IMR-90 (cell line): ENCODE results near the gene ZFYVE28.

Experiments used
- CEBPB ChIP-seq: IDR thresholded peaks from 2 replicates; pipeline ENCODE4 v1.6.1; 2012; ENCODE audit warnings: low read depth, low read length, improper control_type of control experiment
- CHD1 ChIP-seq: IDR thresholded peaks from 2 replicates; pipeline ENCODE4 v1.6.1; 2012; ENCODE audit warnings: low read depth, low read length, improper control_type of control experiment
- CTCF ChIP-seq: conservative IDR thresholded peaks from 2 replicates; pipeline ENCODE4 v1.5.1; 2012; ENCODE audit warnings: mild to moderate bottlenecking, low read depth, low read length, improper control_type of control experiment
- ELK1 ChIP-seq: fragments of 150-350 bp; IDR thresholded peaks from 2 replicates; pipeline ENCODE4 v1.6.1; 2016; ENCODE audit warnings: low read depth, mild to moderate bottlenecking, low read length, moderate library complexity, borderline replicate concordance
- FOS ChIP-seq: fragments of 150-350 bp; IDR thresholded peaks from 2 replicates; pipeline ENCODE4 v1.6.1; 2016; ENCODE audit warnings: low read depth, low read length
- MAFK ChIP-seq: IDR thresholded peaks from 2 replicates; pipeline ENCODE4 v1.6.1; 2012; ENCODE audit warnings: low read depth, low read length, improper control_type of control experiment
- MAZ ChIP-seq: IDR thresholded peaks from 2 replicates; pipeline ENCODE4 v1.6.1; 2012; ENCODE audit warnings: low read depth, mild to moderate bottlenecking, low read length, improper control_type of control experiment, moderate library complexity, borderline replicate concordance
- MXI1 ChIP-seq: IDR thresholded peaks from 2 replicates; pipeline ENCODE4 v1.6.1; 2012; ENCODE audit warnings: low read depth, mild to moderate bottlenecking, low read length, moderate library complexity, borderline replicate concordance
- POLR2A ChIP-seq: IDR thresholded peaks from 2 replicates; pipeline ENCODE4 v1.6.1; 2012; ENCODE audit warnings: mild to moderate bottlenecking, low read depth, low read length
- RAD21 ChIP-seq: IDR thresholded peaks from 2 replicates; pipeline ENCODE4 v1.6.1; 2012; ENCODE audit warnings: low read length, improper control_type of control experiment
- RCOR1 ChIP-seq: IDR thresholded peaks from 2 replicates; pipeline ENCODE4 v1.6.1; 2012; ENCODE audit warnings: mild to moderate bottlenecking, low read length, improper control_type of control experiment; ENCODE audit not compliant: insufficient replicate concordance
- RFX5 ChIP-seq: IDR thresholded peaks from 2 replicates; pipeline ENCODE4 v1.8.0; 2012; ENCODE audit warnings: low read depth, mild to moderate bottlenecking, low read length, moderate library complexity
- SMC3 ChIP-seq: fragments of 150-350 bp; IDR thresholded peaks from 2 replicates; pipeline ENCODE4 v1.6.1; 2016; ENCODE audit warnings: low read depth, mild to moderate bottlenecking, antibody characterized with exemption, low read length, moderate library complexity
- USF2 ChIP-seq: fragments of 150-350 bp; IDR thresholded peaks from 2 replicates; pipeline ENCODE4 v1.6.1; 2017; ENCODE audit warnings: mild to moderate bottlenecking, antibody characterized with exemption, low read length, low read depth

GRCh38 chr4:2332976-2333319 lies 85.5 kb downstream of the ZFYVE28 start:
- TF ChIP-seq CTCF, result no peak
- no peak for TF ChIP-seq MXI1
- TF ChIP-seq POLR2A, result no peak
- no peak for TF ChIP-seq FOS
- no peak for TF ChIP-seq RCOR1
- TF ChIP-seq MAFK, result no peak
- TF ChIP-seq SMC3, result no peak
- TF ChIP-seq RFX5, result no peak
- TF ChIP-seq ELK1, result no peak
- no peak for TF ChIP-seq MAZ
- no peak for TF ChIP-seq RAD21
- TF ChIP-seq CHD1, result no peak
- TF ChIP-seq CEBPB, result no peak
- TF ChIP-seq USF2, result no peak
